SU-DHL-6 (cell line): ENCODE data around the gene CATSPERD.

Experiments used
- H2AFZ ChIP-seq: fragments of 200-600 bp; sonication (generic); 2 replicates; pipeline ENCODE4 v1.6.1; 2014; ENCODE audit warnings: low read depth, mild to moderate bottlenecking, moderate library complexity, mixed read lengths, antibody characterized with exemption, low read length; ENCODE audit not compliant: severe bottlenecking
- H3F3A ChIP-seq: fragments of 200-600 bp; shearing (Covaris generic); 2 replicates; pipeline ENCODE4 v1.6.0; 2016; ENCODE audit warnings: antibody characterized with exemption, mild to moderate bottlenecking; ENCODE audit not compliant: insufficient read depth
- H3K27ac ChIP-seq: fragments of 200-600 bp; sonication (generic); 2 replicates; pipeline ENCODE4 v1.5.1; 2016; ENCODE audit warnings: low read depth, mild to moderate bottlenecking, low read length, moderate library complexity, mixed read lengths
- H3K27me3 ChIP-seq: fragments of 200-600 bp; sonication (generic), shearing (Covaris generic); 2 replicates; pipeline ENCODE4 v1.6.0; 2014; ENCODE audit warnings: mild to moderate bottlenecking, low read length
- H3K36me3 ChIP-seq: fragments of 200-600 bp; sonication (generic); 2 replicates; pipeline ENCODE4 v1.6.1; 2014; ENCODE audit warnings: mild to moderate bottlenecking, low read length, mixed read lengths
- H3K4me2 ChIP-seq: fragments of 300-600, 200-600 bp; shearing (Covaris generic), sonication (generic); 2 replicates; pipeline ENCODE4 v1.6.0; 2014; ENCODE audit warnings: low read length, low read depth, mild to moderate bottlenecking; ENCODE audit not compliant: poor library complexity, severe bottlenecking
- H3K4me3 ChIP-seq: fragments of 200-600 bp; sonication (generic); 2 replicates; pipeline ENCODE4 v1.5.1; 2014; ENCODE audit warnings: antibody characterized with exemption, low read length, mild to moderate bottlenecking, mixed read lengths; ENCODE audit not compliant: insufficient read depth, poor library complexity, severe bottlenecking
- H3K79me2 ChIP-seq: fragments of 200-600 bp; sonication (generic); 2 replicates; pipeline ENCODE4 v1.6.1; 2014; ENCODE audit warnings: mild to moderate bottlenecking, low read length, moderate library complexity; ENCODE audit not compliant: insufficient read depth
- H3K9ac ChIP-seq: fragments of 200-600 bp; sonication (generic); 2 replicates; pipeline ENCODE4 v1.7.0; 2014; ENCODE audit warnings: mild to moderate bottlenecking, low read length
- H3K9me2 ChIP-seq: fragments of 200-600 bp; sonication (generic); replicated peaks from 2 replicates; pipeline ENCODE4 v1.6.1; 2014; ENCODE audit warnings: low read length; ENCODE audit not compliant: insufficient read depth
- H3K9me3 ChIP-seq: fragments of 200-600 bp; sonication (generic); 2 replicates; pipeline ENCODE4 v1.6.1; 2014; ENCODE audit warnings: low read length, mixed read lengths; ENCODE audit not compliant: insufficient read depth
- H4K20me1 ChIP-seq: fragments of 200-600 bp; sonication (generic); 2 replicates; pipeline ENCODE4 v1.6.1; 2014; ENCODE audit warnings: low read depth, mild to moderate bottlenecking, antibody characterized with exemption, low read length, moderate library complexity, mixed read lengths
- EZH2phosphoT487 ChIP-seq: fragments of 200-600 bp; sonication (generic), shearing (Covaris generic); conservative IDR thresholded peaks from 2 replicates; pipeline ENCODE4 v1.6.1; 2018; ENCODE audit warnings: mild to moderate bottlenecking, antibody characterized with exemption, low read length, moderate library complexity, mixed read lengths
- TF ChIP-seq, protein P1 (sequence below): fragments of 200-600 bp; sonication (generic); IDR thresholded peaks from one replicate; pipeline ENCODE4 v1.5.1; 2017; ENCODE audit warnings: antibody characterized with exemption, mild to moderate bottlenecking, low read length, moderate library complexity; ENCODE audit not compliant: insufficient read depth, poor library complexity, severe bottlenecking

The CATSPERD gene

DNA sequence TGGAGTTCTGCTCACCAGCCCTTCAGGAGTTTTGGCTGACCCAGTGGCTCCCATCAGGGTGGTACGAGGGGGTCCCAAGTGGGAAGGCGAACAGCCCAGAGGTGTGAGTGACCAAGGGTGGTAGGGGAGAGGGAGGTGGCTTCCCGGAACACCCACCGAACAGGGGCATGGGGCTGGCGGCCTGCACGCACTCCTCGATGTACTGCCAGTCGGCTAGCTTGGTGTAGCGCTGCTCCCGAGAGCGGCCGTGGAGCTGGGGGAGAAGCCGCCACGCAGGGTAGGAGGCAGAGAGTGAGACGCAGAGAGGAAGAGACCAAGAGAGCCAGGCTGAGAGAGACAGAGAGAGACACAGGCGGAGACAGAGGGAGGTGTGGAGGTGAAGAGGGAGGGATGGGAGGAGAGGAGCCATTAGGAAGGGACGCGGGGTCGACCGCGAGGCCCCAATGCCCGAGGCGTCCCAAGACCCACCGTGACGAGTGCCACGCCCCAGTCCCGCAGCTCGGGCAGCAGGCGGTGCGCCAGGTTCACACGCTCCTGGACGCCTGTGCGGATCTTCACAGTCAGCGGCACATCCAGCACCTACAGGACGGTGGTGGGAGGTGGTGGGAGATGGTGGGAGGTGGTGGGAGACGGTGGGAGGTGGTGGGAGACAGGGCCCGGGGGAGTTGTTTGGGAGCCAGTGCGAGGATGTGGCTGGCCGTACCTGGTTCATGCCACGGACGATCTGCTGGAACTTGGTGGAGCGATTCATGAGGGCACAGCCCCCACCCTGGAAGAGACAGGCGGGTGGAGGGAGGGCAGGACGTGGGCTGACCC is 66.4 kb downstream of the CATSPERD start:
- Histone ChIP-seq H3K4me2 (no peak overlapping the region), H3K4me3 (no peak overlapping the region), H3K9me2 (no peaks in the 10 kb centered on the region), H3F3A (no peaks in the 10 kb centered on the region), H3K36me3 (no peaks in the 10 kb centered on the region), H3K79me2 (peaks cover 3% of the 10 kb centered on the region; the same call in 1 of the 2 replicates), H3K9ac (no peak overlapping the region), H4K20me1 (no peaks in the 10 kb centered on the region), H3K27ac (no peak overlapping the region), H3K9me3 (no peaks in the 10 kb centered on the region), H3K27me3 (no peaks in the 10 kb centered on the region), H2AFZ (no peak overlapping the region)
- no peak for TF ChIP-seq EZH2phosphoT487
- TF ChIP-seq, protein P1, sequence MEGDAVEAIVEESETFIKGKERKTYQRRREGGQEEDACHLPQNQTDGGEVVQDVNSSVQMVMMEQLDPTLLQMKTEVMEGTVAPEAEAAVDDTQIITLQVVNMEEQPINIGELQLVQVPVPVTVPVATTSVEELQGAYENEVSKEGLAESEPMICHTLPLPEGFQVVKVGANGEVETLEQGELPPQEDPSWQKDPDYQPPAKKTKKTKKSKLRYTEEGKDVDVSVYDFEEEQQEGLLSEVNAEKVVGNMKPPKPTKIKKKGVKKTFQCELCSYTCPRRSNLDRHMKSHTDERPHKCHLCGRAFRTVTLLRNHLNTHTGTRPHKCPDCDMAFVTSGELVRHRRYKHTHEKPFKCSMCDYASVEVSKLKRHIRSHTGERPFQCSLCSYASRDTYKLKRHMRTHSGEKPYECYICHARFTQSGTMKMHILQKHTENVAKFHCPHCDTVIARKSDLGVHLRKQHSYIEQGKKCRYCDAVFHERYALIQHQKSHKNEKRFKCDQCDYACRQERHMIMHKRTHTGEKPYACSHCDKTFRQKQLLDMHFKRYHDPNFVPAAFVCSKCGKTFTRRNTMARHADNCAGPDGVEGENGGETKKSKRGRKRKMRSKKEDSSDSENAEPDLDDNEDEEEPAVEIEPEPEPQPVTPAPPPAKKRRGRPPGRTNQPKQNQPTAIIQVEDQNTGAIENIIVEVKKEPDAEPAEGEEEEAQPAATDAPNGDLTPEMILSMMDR = no peak

- no peak overlapping the region for H3K4me2 ChIP-seq
- no peak overlapping the region for H3K27ac ChIP-seq
- no peaks in the 10 kb centered on the region for H3K9me2 ChIP-seq
- no peak overlapping the region for H3K4me3 ChIP-seq
- no peaks in the 10 kb centered on the region for H3K9me3 ChIP-seq
- no peak for TF ChIP-seq EZH2phosphoT487
- TF ChIP-seq, protein P1 = no peak
- H3K27me3 ChIP-seq = no peaks in the 10 kb centered on the region
- H4K20me1 ChIP-seq = no peaks in the 10 kb centered on the region
- H3K9ac ChIP-seq = no peak overlapping the region
- H2AFZ ChIP-seq = no peak overlapping the region
- H3K79me2 ChIP-seq = peaks cover 3% of the 10 kb centered on the region; the same call in 1 of the 2 replicates
- H3F3A ChIP-seq = no peaks in the 10 kb centered on the region
- no peaks in the 10 kb centered on the region for H3K36me3 ChIP-seq
Measured at GRCh38 chr19:5787409-5788182, 67.2 kb downstream of the CATSPERD start.

GRCh38 chr19:5788422-5788821 is 68.0 kb downstream of the CATSPERD start:
- H3K4me3 ChIP-seq = no peak overlapping the region

More at GRCh38 chr19:5788422-5788821, 68.0 kb downstream of the CATSPERD start:
- no peaks in the 10 kb centered on the region for H3K36me3 ChIP-seq
- H3K27me3 ChIP-seq = no peaks in the 10 kb centered on the region
- H3K4me2 ChIP-seq = no peak overlapping the region
- H3F3A ChIP-seq = no peaks in the 10 kb centered on the region
- TF ChIP-seq, protein P1 = no peak
- no peak for TF ChIP-seq EZH2phosphoT487
- no peaks in the 10 kb centered on the region for H4K20me1 ChIP-seq
- H3K79me2 ChIP-seq = peaks cover 3% of the 10 kb centered on the region; the same call in 1 of the 2 replicates
- no peak overlapping the region for H3K27ac ChIP-seq
- no peaks in the 10 kb centered on the region for H3K9me2 ChIP-seq
- H2AFZ ChIP-seq = no peak overlapping the region
- no peaks in the 10 kb centered on the region for H3K9me3 ChIP-seq
- no peak overlapping the region for H3K9ac ChIP-seq
